ENCODE data around the gene DHRS13.

- TF ChIP-seq YY1 (IDR thresholded peaks at IDR 0.05; ENCODE audit: insufficient read depth, insufficient read length) (no peak), ZNF274 (IDR thresholded peaks at IDR 0.05; ENCODE audit: low read depth, low read length) (no peak), SUZ12 (IDR thresholded peaks at IDR 0.05; ENCODE audit: extremely low read depth, insufficient read depth, insufficient read length) (no peak)
Measured at GRCh38 chr17:28862561-28862960, 40.3 kb downstream of the DHRS13 start.

Measured in NT2/D1 (cell line).